Measurements from ENCODE around the gene MBD3.

The MBD3 gene

GRCh38 chr19:1601613-1602064, 9.0 kb upstream of the MBD3 start:
- Histone ChIP-seq H3K27me3 (replicated peaks) (no peaks in the 10 kb centered on the region), H3K36me3 (replicated peaks) (peaks cover 21% of the 10 kb centered on the region), H3K27ac (no peak overlapping the region), H3K4me3 (ENCODE audit: low read depth, low read length) (no peak overlapping the region)
- no peak for DNase-seq
- peak; percentile 38 for TF ChIP-seq CTCF (IDR thresholded peaks at IDR 0.05; ENCODE audit: low read depth, low read length, missing control alignments)
- in situ Hi-C loops (cut with HindIII; ENCODE audit: low pct_ligation_motif_present, low sequenced_read_pairs) = no loop called here

DNA sequence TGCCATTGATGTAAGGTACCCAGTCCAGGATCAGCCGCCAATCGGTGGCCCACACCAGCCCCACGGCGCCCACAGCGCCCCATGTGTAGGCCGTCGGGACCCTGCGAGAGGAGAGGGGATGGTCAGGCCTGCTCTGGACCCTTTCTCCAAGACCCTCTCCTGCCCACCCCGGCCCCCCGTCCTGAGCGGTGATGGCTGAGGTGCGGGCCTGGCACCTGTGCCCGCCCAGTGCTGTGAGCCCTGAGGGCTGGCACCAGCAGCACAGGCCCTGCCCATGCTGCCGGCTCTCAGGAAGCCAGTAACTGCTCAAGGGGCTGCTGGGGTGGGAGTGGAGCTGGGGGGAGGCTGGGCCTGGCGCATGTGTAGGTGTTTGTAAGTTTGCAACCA, 6.8 kb upstream of the MBD3 start:
- in situ Hi-C loops (cut with HindIII; ENCODE audit: low pct_ligation_motif_present, low sequenced_read_pairs) = no loop called here
- no peak for TF ChIP-seq CTCF (IDR thresholded peaks at IDR 0.05; ENCODE audit: low read depth, low read length, missing control alignments)
- DNase-seq = no peak
- Histone ChIP-seq H3K4me3 (ENCODE audit: low read depth, low read length) (no peak overlapping the region), H3K27me3 (replicated peaks) (no peaks in the 10 kb centered on the region), H3K36me3 (replicated peaks) (peaks cover 21% of the 10 kb centered on the region), H3K27ac (no peak overlapping the region)

- no peaks in the 10 kb centered on the region for H3K27me3 ChIP-seq (replicated peaks)
- in situ Hi-C loops (cut with HindIII; ENCODE audit: low pct_ligation_motif_present, low sequenced_read_pairs) = no loop called here
- no peak for DNase-seq
- TF ChIP-seq CTCF (IDR thresholded peaks at IDR 0.05; ENCODE audit: low read depth, low read length, missing control alignments) = no peak
- H3K4me3 ChIP-seq (ENCODE audit: low read depth, low read length) = no peak overlapping the region
- H3K36me3 ChIP-seq (replicated peaks) = peaks cover 21% of the 10 kb centered on the region
- H3K27ac ChIP-seq = no peak overlapping the region
These were observed 6.3 kb upstream of the MBD3 start for GRCh38 chr19:1598777-1599459.

- Histone ChIP-seq H3K36me3 (replicated peaks) (peaks cover 13% of the 10 kb centered on the region), H3K27ac (no peak overlapping the region), H3K4me3 (ENCODE audit: low read depth, low read length) (no peak overlapping the region), H3K27me3 (replicated peaks) (no peaks in the 10 kb centered on the region)
- TF ChIP-seq CTCF (IDR thresholded peaks at IDR 0.05; ENCODE audit: low read depth, low read length, missing control alignments) = no peak
- in situ Hi-C loops (cut with HindIII; ENCODE audit: low pct_ligation_motif_present, low sequenced_read_pairs) = no loop called here
- no peak for DNase-seq
These were observed 772 bp upstream of the MBD3 start for GRCh38 chr19:1593501-1593772.

DNA sequence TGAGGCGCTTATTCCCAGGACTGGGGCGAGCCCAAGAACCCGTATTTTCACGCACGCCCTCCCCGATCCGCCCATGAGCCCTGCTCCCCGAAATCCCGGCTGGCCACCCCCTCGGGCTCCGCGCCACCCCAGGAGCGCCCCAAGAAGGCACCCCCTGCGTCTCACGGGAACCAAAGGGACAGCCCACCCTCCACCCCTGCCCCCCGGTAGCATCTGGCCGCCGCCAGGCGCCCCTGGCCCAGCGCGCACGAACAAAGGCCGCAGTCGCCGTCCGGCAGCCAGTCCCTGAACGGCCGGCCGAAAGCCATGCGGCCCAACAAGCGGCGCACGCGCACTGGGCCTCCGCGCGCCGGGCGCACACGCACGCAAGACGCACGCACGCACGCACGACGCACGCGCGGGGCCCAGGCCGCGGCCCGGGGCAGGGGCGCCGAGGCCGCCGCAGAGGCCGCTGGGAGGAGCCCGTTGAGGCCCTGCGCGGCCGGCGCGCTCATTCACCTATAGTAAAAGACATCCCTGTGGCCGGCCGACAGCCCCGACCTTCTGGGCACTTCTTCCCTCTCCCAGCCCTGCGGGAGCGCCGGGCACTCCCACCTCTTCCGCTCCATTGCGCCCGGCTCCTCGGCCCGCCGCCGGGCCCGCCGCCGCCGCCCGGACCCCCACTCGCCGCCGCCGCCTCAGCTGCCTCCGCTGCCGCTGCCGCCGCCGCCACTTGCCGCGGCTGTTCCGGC, 476 bp downstream of the MBD3 start:
- H3K36me3 ChIP-seq (replicated peaks) = peaks cover 2% of the 10 kb centered on the region
- in situ Hi-C loops (cut with HindIII; ENCODE audit: low pct_ligation_motif_present, low sequenced_read_pairs) = no loop called here

More for the DNA sequence above, 476 bp downstream of the MBD3 start:
- Histone ChIP-seq H3K27ac (peak overlapping the region; percentile 88), H3K4me3 (ENCODE audit: low read depth, low read length) (peak overlapping the region; percentile 92), H3K27me3 (replicated peaks) (no peaks in the 10 kb centered on the region)
- TF ChIP-seq CTCF (IDR thresholded peaks at IDR 0.05; ENCODE audit: low read depth, low read length, missing control alignments) = no peak
- DNase-seq = peak; percentile 68

All from brain microvascular endothelial cell (primary cell).